ENCODE data around the gene WDR54. TPM values are rescaled to one million over a fixed set of nuclear protein-coding genes. Genes with fewer than 3 reads are reported as not detected.

WDR54 gene
- total RNA-seq, 2 donors from 2014 or later: 11.4 to 19.4 TPM

- 71% methylated on average over 7 of the region's 8 CpGs for WGBS
- TF ChIP-seq CTCF (IDR thresholded peaks at IDR 0.05): no peak
- no peak for TF ChIP-seq POLR2AphosphoS5 (IDR thresholded peaks at IDR 0.05)
- no peak for TF ChIP-seq POLR2A (IDR thresholded peaks at IDR 0.05)
- H3K27me3 ChIP-seq (replicated peaks; ENCODE audit: insufficient read depth): no peaks in the 10 kb centered on the region
- no peak for DNase-seq (ENCODE audit: low spot score)
- H3K9me3 ChIP-seq: no peaks in the 10 kb centered on the region
- peaks cover 5% of the 10 kb centered on the region for H3K4me1 ChIP-seq (replicated peaks)
- intact Hi-C loops (cut with DNase I): no loop called here
- no peak overlapping the region for H3K4me3 ChIP-seq
- no peaks in the 10 kb centered on the region for H3K36me3 ChIP-seq
- no peak overlapping the region for H3K27ac ChIP-seq
Measured at GRCh38 chr2:74413001-74413698, 8.4 kb upstream of the WDR54 start.

- TF ChIP-seq POLR2A (IDR thresholded peaks at IDR 0.05) (no peak), CTCF (IDR thresholded peaks at IDR 0.05) (no peak), POLR2AphosphoS5 (IDR thresholded peaks at IDR 0.05) (no peak)
- Histone ChIP-seq H3K36me3 (no peaks in the 10 kb centered on the region), H3K27me3 (replicated peaks; ENCODE audit: insufficient read depth) (no peaks in the 10 kb centered on the region), H3K4me3 (peak overlapping the region; percentile 34 to 42), H3K9me3 (no peaks in the 10 kb centered on the region), H3K27ac (peak overlapping the region in 1 of 2 donors; percentile 42), H3K4me1 (replicated peaks) (peaks cover 5% of the 10 kb centered on the region)
- intact Hi-C loops (cut with DNase I): no loop called here
- no peak for DNase-seq (ENCODE audit: low spot score)
- 29% methylated on average over 18 of the region's 19 CpGs for WGBS
Measured at GRCh38 chr2:74414441-74414840, 7.1 kb upstream of the WDR54 start.

- 16% methylated on average over 24 of the region's 66 CpGs for WGBS
- no peaks in the 10 kb centered on the region for H3K9me3 ChIP-seq
- no peaks in the 10 kb centered on the region for H3K27me3 ChIP-seq (replicated peaks; ENCODE audit: insufficient read depth)
- peak overlapping the region in 1 of 2 donors; percentile 42 for H3K27ac ChIP-seq
- intact Hi-C loops (cut with DNase I): no loop called here
- peak; percentile 29 for DNase-seq (ENCODE audit: low spot score)
- no peak for TF ChIP-seq POLR2AphosphoS5 (IDR thresholded peaks at IDR 0.05)
- peak in 3 of 4 experiments; percentile 27 to 55 (median 36) for TF ChIP-seq CTCF (IDR thresholded peaks at IDR 0.05)
- TF ChIP-seq POLR2A (IDR thresholded peaks at IDR 0.05): no peak
- H3K4me1 ChIP-seq (replicated peaks): peaks cover 5% of the 10 kb centered on the region
- H3K4me3 ChIP-seq: peak overlapping the region; percentile 34 to 42
- H3K36me3 ChIP-seq: no peaks in the 10 kb centered on the region
Measured at GRCh38 chr2:74414881-74415761, 6.4 kb upstream of the WDR54 start.

- Histone ChIP-seq H3K27ac (no peak overlapping the region), H3K4me1 (replicated peaks) (peaks cover 5% of the 10 kb centered on the region), H3K36me3 (no peaks in the 10 kb centered on the region), H3K27me3 (replicated peaks; ENCODE audit: insufficient read depth) (no peaks in the 10 kb centered on the region), H3K4me3 (peak overlapping the region; percentile 34 to 42), H3K9me3 (no peaks in the 10 kb centered on the region)
- intact Hi-C loops (cut with DNase I): no loop called here
- 56% methylated on average over 35 of the region's 35 CpGs for WGBS
- TF ChIP-seq CTCF (IDR thresholded peaks at IDR 0.05) (no peak), POLR2A (IDR thresholded peaks at IDR 0.05) (no peak), POLR2AphosphoS5 (IDR thresholded peaks at IDR 0.05) (no peak)
- no peak for DNase-seq (ENCODE audit: low spot score)
Measured at GRCh38 chr2:74415762-74416395, 5.7 kb upstream of the WDR54 start.

All from prostate gland (tissue), 2 donors.